Measurements from ENCODE around the gene HSD17B2. TPM values are rescaled to one million over a fixed set of nuclear protein-coding genes. Genes with fewer than 3 reads are reported as not detected.

Gene HSD17B2
- total RNA-seq, 2 donors from 2014 or later = 44.6 to 69.2 TPM

DNA sequence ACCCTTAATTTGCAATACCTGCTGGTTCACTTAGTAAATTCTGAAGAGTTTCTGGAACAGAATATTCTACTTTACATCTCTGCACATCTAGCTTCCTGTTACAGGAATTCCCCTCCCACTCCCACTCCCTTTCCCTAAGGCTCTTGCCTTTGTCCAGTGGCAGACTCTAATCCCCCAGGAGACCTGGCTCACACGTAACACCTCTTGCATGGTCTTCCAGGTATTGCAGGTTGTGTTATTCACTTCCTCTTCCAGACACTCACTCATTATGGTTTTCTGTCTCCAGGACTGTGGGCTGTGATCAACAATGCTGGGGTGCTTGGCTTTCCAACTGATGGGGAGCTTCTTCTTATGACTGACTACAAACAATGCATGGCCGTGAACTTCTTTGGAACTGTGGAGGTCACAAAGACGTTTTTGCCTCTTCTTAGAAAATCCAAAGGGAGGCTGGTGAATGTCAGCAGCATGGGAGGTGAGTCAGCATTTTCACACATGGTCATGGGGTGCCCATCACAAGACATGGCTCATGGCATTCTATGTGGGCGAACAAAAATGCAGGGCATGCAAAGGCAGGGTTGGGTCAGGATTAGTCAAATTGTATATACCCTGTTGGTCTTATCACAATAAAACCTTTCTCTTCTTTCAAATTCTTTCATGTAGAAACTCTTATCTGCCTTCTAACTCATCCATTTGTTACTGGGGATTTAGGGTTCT is 35.8 kb downstream of the HSD17B2 start:
- no peak for DNase-seq
- H3K27me3 ChIP-seq = no peaks in the 10 kb centered on the region
- intact Hi-C loops (cut with DNase I) = no loop called here
- no peaks in the 10 kb centered on the region for H3K4me1 ChIP-seq
- H3K9ac ChIP-seq (ENCODE audit: low read depth in 2 of 2, low read length in 2 of 2) = no peak overlapping the region
- H3K4me3 ChIP-seq = no peak overlapping the region
- no peaks in the 10 kb centered on the region for H3K9me3 ChIP-seq
- H3K36me3 ChIP-seq = no peaks in the 10 kb centered on the region
- H3K27ac ChIP-seq = no peak overlapping the region
- TF ChIP-seq, protein P1, sequence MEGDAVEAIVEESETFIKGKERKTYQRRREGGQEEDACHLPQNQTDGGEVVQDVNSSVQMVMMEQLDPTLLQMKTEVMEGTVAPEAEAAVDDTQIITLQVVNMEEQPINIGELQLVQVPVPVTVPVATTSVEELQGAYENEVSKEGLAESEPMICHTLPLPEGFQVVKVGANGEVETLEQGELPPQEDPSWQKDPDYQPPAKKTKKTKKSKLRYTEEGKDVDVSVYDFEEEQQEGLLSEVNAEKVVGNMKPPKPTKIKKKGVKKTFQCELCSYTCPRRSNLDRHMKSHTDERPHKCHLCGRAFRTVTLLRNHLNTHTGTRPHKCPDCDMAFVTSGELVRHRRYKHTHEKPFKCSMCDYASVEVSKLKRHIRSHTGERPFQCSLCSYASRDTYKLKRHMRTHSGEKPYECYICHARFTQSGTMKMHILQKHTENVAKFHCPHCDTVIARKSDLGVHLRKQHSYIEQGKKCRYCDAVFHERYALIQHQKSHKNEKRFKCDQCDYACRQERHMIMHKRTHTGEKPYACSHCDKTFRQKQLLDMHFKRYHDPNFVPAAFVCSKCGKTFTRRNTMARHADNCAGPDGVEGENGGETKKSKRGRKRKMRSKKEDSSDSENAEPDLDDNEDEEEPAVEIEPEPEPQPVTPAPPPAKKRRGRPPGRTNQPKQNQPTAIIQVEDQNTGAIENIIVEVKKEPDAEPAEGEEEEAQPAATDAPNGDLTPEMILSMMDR (IDR thresholded peaks at IDR 0.05) = no peak

- Histone ChIP-seq H3K9me3 (no peaks in the 10 kb centered on the region), H3K36me3 (no peaks in the 10 kb centered on the region), H3K4me3 (no peak overlapping the region), H3K9ac (ENCODE audit: low read depth in 2 of 2, low read length in 2 of 2) (no peak overlapping the region), H3K4me1 (no peaks in the 10 kb centered on the region), H3K27ac (no peak overlapping the region), H3K27me3 (no peaks in the 10 kb centered on the region)
- TF ChIP-seq, protein P1 (IDR thresholded peaks at IDR 0.05) = no peak
- intact Hi-C loops (cut with DNase I) = no loop called here
- no peak for DNase-seq
These were observed 36.4 kb downstream of the HSD17B2 start for GRCh38 chr16:82071421-82071820.

DNA sequence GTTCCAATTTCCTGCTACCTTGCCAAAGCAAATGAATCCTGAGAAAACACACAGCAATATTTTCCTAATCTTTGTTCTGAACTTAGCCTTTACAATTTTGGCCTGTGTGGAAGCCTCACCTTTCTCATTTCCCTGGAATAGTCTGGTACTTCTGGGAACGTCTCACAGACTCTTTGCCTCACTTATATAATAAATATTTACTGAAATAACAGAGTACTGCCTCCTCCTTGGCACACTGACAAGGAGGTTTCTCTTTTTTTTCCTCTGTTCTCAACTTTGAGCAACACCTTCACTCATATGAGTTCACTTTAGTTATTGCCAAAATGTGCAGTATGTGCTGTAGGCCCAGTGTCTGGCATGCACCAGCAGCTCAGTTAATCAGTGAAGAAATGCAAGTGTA is 37.3 kb downstream of the HSD17B2 start:
- TF ChIP-seq, protein P1 (IDR thresholded peaks at IDR 0.05) = no peak
- H3K27ac ChIP-seq = no peak overlapping the region
- H3K4me1 ChIP-seq = no peaks in the 10 kb centered on the region
- intact Hi-C loops (cut with DNase I) = no loop called here
- no peaks in the 10 kb centered on the region for H3K36me3 ChIP-seq
- H3K9ac ChIP-seq (ENCODE audit: low read depth in 2 of 2, low read length in 2 of 2) = no peak overlapping the region
- no peaks in the 10 kb centered on the region for H3K9me3 ChIP-seq
- DNase-seq = no peak
- H3K27me3 ChIP-seq = no peaks in the 10 kb centered on the region
- no peak overlapping the region for H3K4me3 ChIP-seq

DNA sequence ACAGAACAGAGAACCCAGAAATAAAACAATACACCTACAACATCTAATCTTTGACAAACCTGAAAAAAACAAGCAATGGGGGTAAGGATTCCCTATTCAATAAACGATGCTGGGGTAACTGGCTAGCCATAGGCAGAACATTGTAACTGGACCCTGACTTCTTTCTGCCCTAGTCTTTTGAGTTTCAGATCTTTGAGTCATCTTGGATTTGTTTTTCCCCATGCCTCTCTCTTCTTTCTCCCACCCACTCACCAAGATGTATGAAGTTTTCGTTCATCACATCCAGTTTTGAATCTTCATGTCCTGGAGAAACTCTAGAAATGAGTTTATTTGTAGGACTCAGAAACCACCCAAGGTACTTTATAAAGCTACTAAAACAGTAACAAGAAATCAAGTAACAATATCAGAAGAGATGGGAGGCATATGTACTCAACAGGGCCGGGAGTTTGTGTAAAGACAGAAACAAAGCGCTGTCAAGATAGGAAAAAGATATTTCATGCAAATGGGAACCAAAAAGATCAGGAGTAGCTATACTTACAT is 39.0 kb downstream of the HSD17B2 start:
- TF ChIP-seq, protein P1 (IDR thresholded peaks at IDR 0.05) = no peak
- intact Hi-C loops (cut with DNase I) = no loop called here
- no peak overlapping the region for H3K4me3 ChIP-seq
- no peaks in the 10 kb centered on the region for H3K27me3 ChIP-seq
- H3K27ac ChIP-seq = no peak overlapping the region
- H3K9me3 ChIP-seq = no peaks in the 10 kb centered on the region
- no peak for DNase-seq
- no peaks in the 10 kb centered on the region for H3K4me1 ChIP-seq
- no peak overlapping the region for H3K9ac ChIP-seq (ENCODE audit: low read depth in 2 of 2, low read length in 2 of 2)
- H3K36me3 ChIP-seq = no peaks in the 10 kb centered on the region

DNA sequence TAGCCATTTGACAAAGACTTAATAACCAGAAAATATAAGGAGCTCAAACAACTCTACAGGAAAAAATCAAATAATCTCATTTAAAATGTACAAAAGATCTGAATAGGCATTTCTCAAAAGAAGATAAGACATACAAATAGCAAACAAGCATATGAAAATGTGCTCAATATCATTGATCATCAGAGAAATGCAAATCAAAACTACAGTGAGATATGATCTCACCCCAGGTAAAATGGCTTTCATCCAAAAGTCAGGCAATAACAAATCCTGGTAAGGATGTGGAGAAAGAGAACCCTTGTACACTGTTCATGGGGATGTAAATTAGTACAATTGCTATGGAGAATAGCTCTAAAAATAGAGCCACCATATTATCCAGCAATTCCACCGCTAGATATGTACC is 43.1 kb downstream of the HSD17B2 start:
- no peak overlapping the region for H3K27ac ChIP-seq
- H3K36me3 ChIP-seq = no peaks in the 10 kb centered on the region
- no peaks in the 10 kb centered on the region for H3K27me3 ChIP-seq
- H3K9ac ChIP-seq (ENCODE audit: low read depth in 2 of 2, low read length in 2 of 2) = no peak overlapping the region
- no peak for DNase-seq
- H3K4me3 ChIP-seq = no peak overlapping the region
- intact Hi-C loops (cut with DNase I) = no loop called here
- H3K9me3 ChIP-seq = no peaks in the 10 kb centered on the region
- H3K4me1 ChIP-seq = no peaks in the 10 kb centered on the region
- TF ChIP-seq, protein P1 (IDR thresholded peaks at IDR 0.05) = no peak
